HepG2 (cell line): Measurements from ENCODE around the gene AHSP. TPM values are rescaled to one million over a fixed set of nuclear protein-coding genes. Genes with fewer than 3 reads are reported as not detected.

Source experiments
- CBX1 ChIP-seq: IDR thresholded peaks from one replicate; pipeline ENCODE4 v1.6.1; 2016; ENCODE audit warnings: antibody characterized with exemption, low read depth
- ERF ChIP-seq: IDR thresholded peaks from 2 replicates; pipeline ENCODE4 v1.6.1; 2018; ENCODE audit warnings: missing biosample characterization, missing genetic modification reagents
- FOXO1 ChIP-seq: sonication (generic); formaldehyde crosslinking; IDR thresholded peaks from 2 replicates; pipeline ENCODE4 v1.4.0; 2020; ENCODE audit warnings: missing genetic modification reagents
- PAX8 ChIP-seq: sonication (generic); formaldehyde crosslinking; IDR thresholded peaks from 2 replicates; pipeline ENCODE4 v1.8.0; 2022; ENCODE audit warnings: mild to moderate bottlenecking, missing genetic modification reagents, borderline replicate concordance
- SCMH1 ChIP-seq: sonication (generic); formaldehyde crosslinking; IDR thresholded peaks from 2 replicates; pipeline ENCODE4 v1.9.0; 2021; ENCODE audit warnings: missing genetic modification reagents, mild to moderate bottlenecking, borderline replicate concordance
- SRSF4 ChIP-seq: fragments of 200-400 bp; formaldehyde crosslinking; IDR thresholded peaks from one replicate; pipeline ENCODE4 v1.6.1; 2018; ENCODE audit warnings: mild to moderate bottlenecking, low read depth, low read length, moderate library complexity; ENCODE audit not compliant: poor library complexity, severe bottlenecking
- YEATS4 ChIP-seq: sonication (generic); formaldehyde crosslinking; IDR thresholded peaks from 2 replicates; pipeline ENCODE4 v1.4.0; 2020; ENCODE audit warnings: missing genetic modification reagents, borderline replicate concordance
- ZNF224 ChIP-seq: sonication (generic); formaldehyde crosslinking; IDR thresholded peaks from 2 replicates; pipeline ENCODE4 v1.5.0; 2020; ENCODE audit warnings: mild to moderate bottlenecking, missing genetic modification reagents
- ZNF558 ChIP-seq: sonication (generic); formaldehyde crosslinking; IDR thresholded peaks from 2 replicates; pipeline ENCODE4 v1.9.0; 2022; ENCODE audit warnings: mild to moderate bottlenecking, missing genetic modification reagents, borderline replicate concordance
- ZNF614 ChIP-seq: IDR thresholded peaks from 2 replicates; pipeline ENCODE4 v1.6.1; 2018; ENCODE audit warnings: missing biosample characterization, missing genetic modification reagents, inconsistent platforms, borderline replicate concordance
- polyA plus RNA-seq, 8 experiments: library from polyadenylated mRNA; depleted of rRNA in 3 of 8; stranded (reverse) in 7 of 8; unstranded in 1 of 8; fragments of >200 nt; fragmentation: Illumina TruSeq in 4 of 8; extraction: Trizol in 4 of 8; gene quantifications; 2 replicates each; pipeline versions ENCODE4 v1.2.1 to v1.2.3, GENCODE V29; 2011 to 2016; ENCODE audit warnings: low read depth in 4 of 8, missing spikeins in 1 of 8, mixed read lengths in 1 of 8; ENCODE audit not compliant: insufficient read depth in 1 of 8
- total RNA-seq, 5 experiments: library from RNA; depleted of rRNA; stranded (reverse); fragments of >200 nt; fragmentation: Illumina TruSeq; extraction: Trizol; gene quantifications; 2 replicates each; pipeline ENCODE4 v1.2.3, GENCODE V29; 2016; ENCODE audit warnings: low read depth in 1 of 5
- TF ChIP-seq, protein P1 (sequence below): IDR thresholded peaks from 2 replicates; pipeline ENCODE4 v1.6.1; 2012; ENCODE audit warnings: low read length, improper control_type of control experiment
- TF ChIP-seq, protein P2 (sequence below): sonication (generic); formaldehyde crosslinking; IDR thresholded peaks from 2 replicates; pipeline ENCODE4 v1.8.1; 2022; ENCODE audit warnings: low read depth, mild to moderate bottlenecking, missing genetic modification reagents
- TF ChIP-seq, protein P3 (sequence below): sonication (generic); formaldehyde crosslinking; IDR thresholded peaks from 2 replicates; pipeline ENCODE4 v1.4.0; 2020; ENCODE audit warnings: missing genetic modification reagents
- TF ChIP-seq, protein P4 (sequence below): sonication (generic); formaldehyde crosslinking; IDR thresholded peaks from 2 replicates; pipeline ENCODE4 v1.8.1; 2023; ENCODE audit warnings: mild to moderate bottlenecking, moderate library complexity, missing genetic modification reagents
- TF ChIP-seq, protein P5 (sequence below): sonication (generic); formaldehyde crosslinking; IDR thresholded peaks from 2 replicates; pipeline ENCODE4 v1.4.0; 2020; ENCODE audit warnings: missing genetic modification reagents
- TF ChIP-seq, protein P6 (sequence below): sonication (generic); formaldehyde crosslinking; IDR thresholded peaks from 2 replicates; pipeline ENCODE4 v1.5.0; 2020; ENCODE audit warnings: missing genetic modification reagents

The AHSP gene
- total and polyA plus RNA-seq, 2 of the 13 experiments (the other 11 are each of a cell fraction or from before 2014, with no cell fraction given): not detected

DNA sequence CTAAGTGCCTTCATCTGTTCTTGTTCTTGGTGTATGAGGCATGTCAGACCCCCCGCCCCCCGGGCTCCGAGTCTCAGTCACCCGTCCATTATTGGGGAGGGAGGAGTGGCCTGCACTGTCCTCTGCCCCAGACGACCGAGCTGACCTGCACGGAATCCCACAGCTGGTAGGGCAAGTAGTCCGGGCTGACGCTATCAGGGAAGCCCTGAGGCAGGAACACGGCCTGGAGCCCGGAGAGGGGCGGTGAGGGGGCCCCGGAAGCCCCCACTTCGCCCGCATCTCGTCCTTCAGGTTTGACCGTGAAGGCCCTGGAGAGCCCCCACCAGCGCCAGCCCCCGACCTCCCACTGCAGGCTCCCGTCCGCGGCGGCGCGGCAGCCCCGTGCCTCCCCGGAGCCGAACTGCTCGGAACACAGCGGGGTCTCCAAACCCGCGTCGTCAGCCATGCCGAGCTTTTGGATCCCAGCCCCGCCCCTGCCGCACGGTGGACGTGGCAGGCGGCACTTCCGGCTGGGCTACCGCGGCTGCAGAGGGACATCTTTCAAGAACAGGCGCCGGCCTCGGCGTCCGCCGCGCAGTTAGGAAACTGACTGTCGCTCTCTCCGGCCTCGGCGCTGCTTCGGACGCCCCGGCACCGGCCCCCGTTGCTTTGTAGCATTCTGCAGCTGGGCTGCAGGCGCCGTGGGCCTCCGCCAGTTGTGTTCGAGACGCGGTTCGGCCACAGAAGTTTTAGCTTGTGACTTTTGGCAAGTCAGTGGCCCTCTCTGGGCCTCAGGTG lies 19.6 kb upstream of the AHSP start, which contains the start of gene RUSF1 (continued):
- TF ChIP-seq, protein P1, sequence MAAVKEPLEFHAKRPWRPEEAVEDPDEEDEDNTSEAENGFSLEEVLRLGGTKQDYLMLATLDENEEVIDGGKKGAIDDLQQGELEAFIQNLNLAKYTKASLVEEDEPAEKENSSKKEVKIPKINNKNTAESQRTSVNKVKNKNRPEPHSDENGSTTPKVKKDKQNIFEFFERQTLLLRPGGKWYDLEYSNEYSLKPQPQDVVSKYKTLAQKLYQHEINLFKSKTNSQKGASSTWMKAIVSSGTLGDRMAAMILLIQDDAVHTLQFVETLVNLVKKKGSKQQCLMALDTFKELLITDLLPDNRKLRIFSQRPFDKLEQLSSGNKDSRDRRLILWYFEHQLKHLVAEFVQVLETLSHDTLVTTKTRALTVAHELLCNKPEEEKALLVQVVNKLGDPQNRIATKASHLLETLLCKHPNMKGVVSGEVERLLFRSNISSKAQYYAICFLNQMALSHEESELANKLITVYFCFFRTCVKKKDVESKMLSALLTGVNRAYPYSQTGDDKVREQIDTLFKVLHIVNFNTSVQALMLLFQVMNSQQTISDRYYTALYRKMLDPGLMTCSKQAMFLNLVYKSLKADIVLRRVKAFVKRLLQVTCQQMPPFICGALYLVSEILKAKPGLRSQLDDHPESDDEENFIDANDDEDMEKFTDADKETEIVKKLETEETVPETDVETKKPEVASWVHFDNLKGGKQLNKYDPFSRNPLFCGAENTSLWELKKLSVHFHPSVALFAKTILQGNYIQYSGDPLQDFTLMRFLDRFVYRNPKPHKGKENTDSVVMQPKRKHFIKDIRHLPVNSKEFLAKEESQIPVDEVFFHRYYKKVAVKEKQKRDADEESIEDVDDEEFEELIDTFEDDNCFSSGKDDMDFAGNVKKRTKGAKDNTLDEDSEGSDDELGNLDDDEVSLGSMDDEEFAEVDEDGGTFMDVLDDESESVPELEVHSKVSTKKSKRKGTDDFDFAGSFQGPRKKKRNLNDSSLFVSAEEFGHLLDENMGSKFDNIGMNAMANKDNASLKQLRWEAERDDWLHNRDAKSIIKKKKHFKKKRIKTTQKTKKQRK: no peak
- TF ChIP-seq, protein P2, sequence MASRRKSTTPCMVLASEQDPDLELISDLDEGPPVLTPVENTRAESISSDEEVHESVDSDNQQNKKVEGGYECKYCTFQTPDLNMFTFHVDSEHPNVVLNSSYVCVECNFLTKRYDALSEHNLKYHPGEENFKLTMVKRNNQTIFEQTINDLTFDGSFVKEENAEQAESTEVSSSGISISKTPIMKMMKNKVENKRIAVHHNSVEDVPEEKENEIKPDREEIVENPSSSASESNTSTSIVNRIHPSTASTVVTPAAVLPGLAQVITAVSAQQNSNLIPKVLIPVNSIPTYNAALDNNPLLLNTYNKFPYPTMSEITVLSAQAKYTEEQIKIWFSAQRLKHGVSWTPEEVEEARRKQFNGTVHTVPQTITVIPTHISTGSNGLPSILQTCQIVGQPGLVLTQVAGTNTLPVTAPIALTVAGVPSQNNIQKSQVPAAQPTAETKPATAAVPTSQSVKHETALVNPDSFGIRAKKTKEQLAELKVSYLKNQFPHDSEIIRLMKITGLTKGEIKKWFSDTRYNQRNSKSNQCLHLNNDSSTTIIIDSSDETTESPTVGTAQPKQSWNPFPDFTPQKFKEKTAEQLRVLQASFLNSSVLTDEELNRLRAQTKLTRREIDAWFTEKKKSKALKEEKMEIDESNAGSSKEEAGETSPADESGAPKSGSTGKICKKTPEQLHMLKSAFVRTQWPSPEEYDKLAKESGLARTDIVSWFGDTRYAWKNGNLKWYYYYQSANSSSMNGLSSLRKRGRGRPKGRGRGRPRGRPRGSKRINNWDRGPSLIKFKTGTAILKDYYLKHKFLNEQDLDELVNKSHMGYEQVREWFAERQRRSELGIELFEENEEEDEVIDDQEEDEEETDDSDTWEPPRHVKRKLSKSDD (CRISPR knock-in tag): peak; percentile 56; the same call in 1 of the 2 replicates
- TF ChIP-seq PAX8 (CRISPR knock-in tag): peak; percentile 94
- TF ChIP-seq CBX1: peak; percentile 79
- TF ChIP-seq ZNF224: peak; percentile 81
- TF ChIP-seq, protein P3, sequence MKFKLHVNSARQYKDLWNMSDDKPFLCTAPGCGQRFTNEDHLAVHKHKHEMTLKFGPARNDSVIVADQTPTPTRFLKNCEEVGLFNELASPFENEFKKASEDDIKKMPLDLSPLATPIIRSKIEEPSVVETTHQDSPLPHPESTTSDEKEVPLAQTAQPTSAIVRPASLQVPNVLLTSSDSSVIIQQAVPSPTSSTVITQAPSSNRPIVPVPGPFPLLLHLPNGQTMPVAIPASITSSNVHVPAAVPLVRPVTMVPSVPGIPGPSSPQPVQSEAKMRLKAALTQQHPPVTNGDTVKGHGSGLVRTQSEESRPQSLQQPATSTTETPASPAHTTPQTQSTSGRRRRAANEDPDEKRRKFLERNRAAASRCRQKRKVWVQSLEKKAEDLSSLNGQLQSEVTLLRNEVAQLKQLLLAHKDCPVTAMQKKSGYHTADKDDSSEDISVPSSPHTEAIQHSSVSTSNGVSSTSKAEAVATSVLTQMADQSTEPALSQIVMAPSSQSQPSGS: peak; percentile 95
- peak; percentile 98 for TF ChIP-seq ERF (CRISPR knock-in tag)
- TF ChIP-seq, protein P4, sequence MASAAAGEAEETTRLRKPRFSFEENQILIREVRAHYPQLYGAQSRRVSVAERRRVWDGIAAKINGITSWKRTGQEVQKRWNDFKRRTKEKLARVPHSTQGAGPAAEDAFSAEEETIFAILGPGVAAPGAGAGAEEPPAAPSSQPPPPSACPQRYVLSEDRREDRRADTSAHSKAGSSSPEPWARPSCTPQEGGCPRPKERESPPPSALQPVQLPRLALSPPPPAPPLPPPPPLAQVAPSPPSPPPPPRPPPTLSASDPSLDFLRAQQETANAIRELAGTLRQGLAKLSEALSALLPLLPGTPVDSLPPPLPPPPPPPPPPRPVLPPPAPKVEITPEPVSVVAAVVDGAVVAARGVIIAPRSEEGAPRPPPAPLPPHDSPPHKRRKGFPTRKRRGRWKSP (CRISPR knock-in tag): peak; percentile 83; the same call in 1 of the 2 replicates
- no peak for TF ChIP-seq SCMH1 (CRISPR knock-in tag)
- TF ChIP-seq, protein P5, sequence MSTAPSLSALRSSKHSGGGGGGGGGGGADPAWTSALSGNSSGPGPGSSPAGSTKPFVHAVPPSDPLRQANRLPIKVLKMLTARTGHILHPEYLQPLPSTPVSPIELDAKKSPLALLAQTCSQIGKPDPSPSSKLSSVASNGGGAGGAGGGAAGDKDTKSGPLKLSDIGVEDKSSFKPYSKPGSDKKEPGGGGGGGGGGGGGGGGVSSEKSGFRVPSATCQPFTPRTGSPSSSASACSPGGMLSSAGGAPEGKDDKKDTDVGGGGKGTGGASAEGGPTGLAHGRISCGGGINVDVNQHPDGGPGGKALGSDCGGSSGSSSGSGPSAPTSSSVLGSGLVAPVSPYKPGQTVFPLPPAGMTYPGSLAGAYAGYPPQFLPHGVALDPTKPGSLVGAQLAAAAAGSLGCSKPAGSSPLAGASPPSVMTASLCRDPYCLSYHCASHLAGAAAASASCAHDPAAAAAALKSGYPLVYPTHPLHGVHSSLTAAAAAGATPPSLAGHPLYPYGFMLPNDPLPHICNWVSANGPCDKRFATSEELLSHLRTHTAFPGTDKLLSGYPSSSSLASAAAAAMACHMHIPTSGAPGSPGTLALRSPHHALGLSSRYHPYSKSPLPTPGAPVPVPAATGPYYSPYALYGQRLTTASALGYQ (CRISPR knock-in tag): peak; percentile 70
- TF ChIP-seq ZNF614 (CRISPR knock-in tag): peak; percentile 86; the same call in 1 of the 2 replicates
- TF ChIP-seq SRSF4: peak; percentile 77
- peak; percentile 99 for TF ChIP-seq YEATS4 (CRISPR knock-in tag)
- TF ChIP-seq FOXO1 (CRISPR knock-in tag): peak; percentile 77
- TF ChIP-seq, protein P6, sequence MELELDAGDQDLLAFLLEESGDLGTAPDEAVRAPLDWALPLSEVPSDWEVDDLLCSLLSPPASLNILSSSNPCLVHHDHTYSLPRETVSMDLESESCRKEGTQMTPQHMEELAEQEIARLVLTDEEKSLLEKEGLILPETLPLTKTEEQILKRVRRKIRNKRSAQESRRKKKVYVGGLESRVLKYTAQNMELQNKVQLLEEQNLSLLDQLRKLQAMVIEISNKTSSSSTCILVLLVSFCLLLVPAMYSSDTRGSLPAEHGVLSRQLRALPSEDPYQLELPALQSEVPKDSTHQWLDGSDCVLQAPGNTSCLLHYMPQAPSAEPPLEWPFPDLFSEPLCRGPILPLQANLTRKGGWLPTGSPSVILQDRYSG (CRISPR knock-in tag): no peak; the same call in 1 of the 2 replicates
- TF ChIP-seq ZNF558 (CRISPR knock-in tag): peak; percentile 69; the same call in 1 of the 2 replicates
